ENCODE data around the gene MAP1S. TPM values are rescaled to one million over a fixed set of nuclear protein-coding genes. Genes with fewer than 3 reads are reported as not detected.

Gene MAP1S
- total RNA-seq, 1 donor from 2014 or later = 93.4 TPM

DNA sequence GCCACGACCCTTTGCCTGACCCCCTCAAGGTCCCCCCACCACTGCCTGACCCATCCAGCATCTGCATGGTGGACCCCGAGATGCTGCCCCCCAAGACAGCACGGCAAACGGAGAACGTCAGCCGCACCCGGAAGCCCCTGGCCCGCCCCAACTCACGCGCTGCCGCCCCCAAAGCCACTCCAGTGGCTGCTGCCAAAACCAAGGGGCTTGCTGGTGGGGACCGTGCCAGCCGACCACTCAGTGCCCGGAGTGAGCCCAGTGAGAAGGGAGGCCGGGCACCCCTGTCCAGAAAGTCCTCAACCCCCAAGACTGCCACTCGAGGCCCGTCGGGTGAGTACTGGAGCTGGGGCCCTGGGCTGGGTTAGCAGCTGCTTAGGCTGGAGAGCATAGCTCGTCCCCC is 8.6 kb downstream of the MAP1S start:
- TF ChIP-seq, protein P1, sequence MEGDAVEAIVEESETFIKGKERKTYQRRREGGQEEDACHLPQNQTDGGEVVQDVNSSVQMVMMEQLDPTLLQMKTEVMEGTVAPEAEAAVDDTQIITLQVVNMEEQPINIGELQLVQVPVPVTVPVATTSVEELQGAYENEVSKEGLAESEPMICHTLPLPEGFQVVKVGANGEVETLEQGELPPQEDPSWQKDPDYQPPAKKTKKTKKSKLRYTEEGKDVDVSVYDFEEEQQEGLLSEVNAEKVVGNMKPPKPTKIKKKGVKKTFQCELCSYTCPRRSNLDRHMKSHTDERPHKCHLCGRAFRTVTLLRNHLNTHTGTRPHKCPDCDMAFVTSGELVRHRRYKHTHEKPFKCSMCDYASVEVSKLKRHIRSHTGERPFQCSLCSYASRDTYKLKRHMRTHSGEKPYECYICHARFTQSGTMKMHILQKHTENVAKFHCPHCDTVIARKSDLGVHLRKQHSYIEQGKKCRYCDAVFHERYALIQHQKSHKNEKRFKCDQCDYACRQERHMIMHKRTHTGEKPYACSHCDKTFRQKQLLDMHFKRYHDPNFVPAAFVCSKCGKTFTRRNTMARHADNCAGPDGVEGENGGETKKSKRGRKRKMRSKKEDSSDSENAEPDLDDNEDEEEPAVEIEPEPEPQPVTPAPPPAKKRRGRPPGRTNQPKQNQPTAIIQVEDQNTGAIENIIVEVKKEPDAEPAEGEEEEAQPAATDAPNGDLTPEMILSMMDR (conservative IDR thresholded peaks at IDR 0.05) = no peak
- DNase-seq (ENCODE audit: low read depth, low spot score) = no peak
- H3K36me3 Mint-ChIP-seq (ENCODE audit: low read depth) = peaks cover 24% of the 10 kb centered on the region
- no peak overlapping the region for H3K27ac Mint-ChIP-seq (ENCODE audit: unreplicated experiment)
- peaks cover 4% of the 10 kb centered on the region for H3K9me3 Mint-ChIP-seq
- peaks cover 14% of the 10 kb centered on the region for H3K4me1 Mint-ChIP-seq
- no peak overlapping the region for H3K4me3 Mint-ChIP-seq
- no peaks in the 10 kb centered on the region for H3K27me3 Mint-ChIP-seq (ENCODE audit: low read depth)

DNA sequence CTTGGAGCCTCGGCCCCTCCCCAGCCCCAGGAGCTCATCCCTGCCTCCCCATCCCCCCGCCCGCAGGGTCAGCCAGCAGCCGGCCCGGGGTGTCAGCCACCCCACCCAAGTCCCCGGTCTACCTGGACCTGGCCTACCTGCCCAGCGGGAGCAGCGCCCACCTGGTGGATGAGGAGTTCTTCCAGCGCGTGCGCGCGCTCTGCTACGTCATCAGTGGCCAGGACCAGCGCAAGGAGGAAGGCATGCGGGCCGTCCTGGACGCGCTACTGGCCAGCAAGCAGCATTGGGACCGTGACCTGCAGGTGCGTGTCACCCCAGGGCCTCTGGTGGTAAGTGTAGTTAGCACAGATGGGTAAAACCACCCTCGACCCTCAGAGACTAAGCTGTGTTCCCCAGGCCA is 13.8 kb downstream of the MAP1S start:
- Mint-ChIP-seq H3K27me3 (ENCODE audit: low read depth) (no peaks in the 10 kb centered on the region), H3K9me3 (peaks cover 4% of the 10 kb centered on the region), H3K4me1 (peaks cover 14% of the 10 kb centered on the region), H3K36me3 (ENCODE audit: low read depth) (peaks cover 34% of the 10 kb centered on the region), H3K27ac (ENCODE audit: unreplicated experiment) (no peak overlapping the region), H3K4me3 (no peak overlapping the region)
- TF ChIP-seq, protein P1 (conservative IDR thresholded peaks at IDR 0.05) = no peak
- no peak for DNase-seq (ENCODE audit: low read depth, low spot score)

DNA sequence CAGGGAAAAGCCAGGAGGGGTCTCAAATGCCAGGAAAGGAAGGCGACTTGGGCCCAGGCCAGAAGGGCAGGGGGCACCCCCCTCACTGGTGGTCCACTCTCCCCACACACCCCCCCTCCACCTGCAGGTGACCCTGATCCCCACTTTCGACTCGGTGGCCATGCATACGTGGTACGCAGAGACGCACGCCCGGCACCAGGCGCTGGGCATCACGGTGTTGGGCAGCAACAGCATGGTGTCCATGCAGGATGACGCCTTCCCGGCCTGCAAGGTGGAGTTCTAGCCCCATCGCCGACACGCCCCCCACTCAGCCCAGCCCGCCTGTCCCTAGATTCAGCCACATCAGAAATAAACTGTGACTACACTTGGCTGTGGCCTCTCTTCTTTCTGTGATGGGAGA is 14.9 kb downstream of the MAP1S start:
- peaks cover 4% of the 10 kb centered on the region for H3K9me3 Mint-ChIP-seq
- no peaks in the 10 kb centered on the region for H3K27me3 Mint-ChIP-seq (ENCODE audit: low read depth)
- no peak overlapping the region for H3K27ac Mint-ChIP-seq (ENCODE audit: unreplicated experiment)
- TF ChIP-seq, protein P1 (conservative IDR thresholded peaks at IDR 0.05) = no peak
- H3K4me1 Mint-ChIP-seq = peaks cover 14% of the 10 kb centered on the region
- no peak for DNase-seq (ENCODE audit: low read depth, low spot score)
- peaks cover 34% of the 10 kb centered on the region for H3K36me3 Mint-ChIP-seq (ENCODE audit: low read depth)
- H3K4me3 Mint-ChIP-seq = no peak overlapping the region

DNA sequence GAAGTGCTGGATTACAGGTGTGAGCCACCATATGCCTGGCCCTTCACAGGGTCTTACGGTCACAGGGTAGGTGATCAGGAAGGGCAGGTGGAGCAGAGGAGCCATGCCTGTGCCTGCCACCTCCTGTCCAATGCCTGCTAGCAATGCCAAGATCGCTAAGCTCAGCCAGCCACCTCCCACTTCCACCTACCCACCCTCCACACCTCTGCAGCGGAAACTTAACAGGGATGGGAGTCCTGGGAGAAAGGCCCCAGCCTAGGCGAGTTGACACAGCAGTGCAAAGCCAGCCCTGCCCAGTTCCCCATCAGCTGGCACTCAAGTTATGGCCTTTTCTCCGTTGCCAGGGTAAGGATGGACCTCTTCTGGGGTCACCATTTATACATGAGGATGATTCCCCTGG is 16.1 kb downstream of the MAP1S start:
- H3K36me3 Mint-ChIP-seq (ENCODE audit: low read depth) = peaks cover 28% of the 10 kb centered on the region
- H3K4me3 Mint-ChIP-seq = no peak overlapping the region
- no peak overlapping the region for H3K27ac Mint-ChIP-seq (ENCODE audit: unreplicated experiment)

DNA sequence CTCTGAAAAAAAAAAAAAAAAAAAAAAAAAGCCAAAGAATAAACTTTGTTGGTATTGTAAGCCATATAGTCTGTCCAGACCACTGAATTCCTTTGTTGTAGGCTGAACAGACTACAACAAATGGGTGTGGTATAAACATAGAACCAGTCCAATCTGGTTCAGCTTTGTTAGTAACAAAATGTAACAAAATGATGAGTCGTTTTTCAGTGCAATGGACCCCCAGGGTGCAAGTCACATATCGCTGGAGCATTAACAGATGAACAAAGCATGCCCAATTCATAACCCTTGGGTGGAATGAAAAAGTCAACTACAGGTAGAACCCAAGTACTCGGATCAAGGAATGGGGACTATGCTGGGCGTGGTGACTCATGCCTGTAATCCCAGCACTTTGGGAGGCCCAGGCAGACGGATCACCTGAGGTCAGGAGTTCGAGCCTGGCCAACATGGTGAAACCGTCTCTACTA is 18.4 kb downstream of the MAP1S start:
- DNase-seq (ENCODE audit: low read depth, low spot score) = no peak
- Mint-ChIP-seq H3K27me3 (ENCODE audit: low read depth) (no peaks in the 10 kb centered on the region), H3K4me1 (no peaks in the 10 kb centered on the region), H3K9me3 (peaks cover 6% of the 10 kb centered on the region), H3K4me3 (no peak overlapping the region), H3K36me3 (ENCODE audit: low read depth) (peaks cover 19% of the 10 kb centered on the region), H3K27ac (ENCODE audit: unreplicated experiment) (no peak overlapping the region)
- TF ChIP-seq, protein P1 (conservative IDR thresholded peaks at IDR 0.05) = no peak

More for the DNA sequence above, 16.1 kb downstream of the MAP1S start:
- H3K4me1 Mint-ChIP-seq = peaks cover 14% of the 10 kb centered on the region
- TF ChIP-seq, protein P1 (conservative IDR thresholded peaks at IDR 0.05) = no peak
- H3K9me3 Mint-ChIP-seq = peaks cover 4% of the 10 kb centered on the region
- no peaks in the 10 kb centered on the region for H3K27me3 Mint-ChIP-seq (ENCODE audit: low read depth)
- no peak for DNase-seq (ENCODE audit: low read depth, low spot score)

Data from neural crest cell (in vitro differentiated cells).